Sigmoid colon (tissue), 7 donors: ENCODE measurements around the gene ADAMTS14. TPM values are rescaled to one million over a fixed set of nuclear protein-coding genes. Genes with fewer than 3 reads are reported as not detected.

Experiments
- DNase-seq: peaks from one replicate; pipeline ENCODE4 v3.0.0-alpha.2; 2019
- H3K27ac ChIP-seq, 4 donors: fragments of 200-600 bp; sonication (generic); one replicate each; pipeline ENCODE4 v1.5.1; 2016 to 2019; ENCODE audit warnings: mild to moderate bottlenecking in 1 of 4
- H3K27me3 ChIP-seq, 3 donors: fragments of 200-600 bp; sonication (generic); one replicate each; pipeline ENCODE4 v1.5.1; 2019; ENCODE audit warnings: mild to moderate bottlenecking in 1 of 3
- H3K36me3 ChIP-seq, 4 donors: fragments of 200-600 bp; sonication (generic); one replicate each; pipeline ENCODE4 v1.5.1; 2016 to 2019
- H3K4me1 ChIP-seq, 4 donors: fragments of 200-600 bp; sonication (generic); one replicate each; pipeline ENCODE4 v1.5.1; 2017 to 2019
- H3K4me3 ChIP-seq, 4 donors: fragments of 200-600 bp; sonication (generic); one replicate each; pipeline ENCODE4 v1.5.1; 2017 to 2019; ENCODE audit warnings: mild to moderate bottlenecking in 2 of 4, moderate library complexity in 1 of 4
- H3K9me3 ChIP-seq, 4 donors: fragments of 200-600 bp in 3 of 4; sonication (generic) in 3 of 4; one replicate each; pipeline versions ENCODE4 v1.5.1 to v1.6.1; 2013 to 2019
- EP300 ChIP-seq, 4 donors: sonication (generic); formaldehyde crosslinking; IDR thresholded peaks; one replicate each; pipeline ENCODE4 v1.6.1; 2017; ENCODE audit warnings: antibody characterized with exemption in 4 of 4
- POLR2A ChIP-seq, 2 donors: fragments of 450-650 bp; IDR thresholded peaks; one replicate each; pipeline ENCODE4 v1.6.1; 2016; ENCODE audit warnings: antibody characterized with exemption in 2 of 2, mild to moderate bottlenecking in 2 of 2, moderate library complexity in 2 of 2
- POLR2AphosphoS5 ChIP-seq, 4 donors: sonication (generic); formaldehyde crosslinking; IDR thresholded peaks; one replicate each; pipeline ENCODE4 v1.6.1; 2017; ENCODE audit warnings: antibody characterized with exemption in 4 of 4
- WGBS, 2 donors: extraction: QIAGEN DNeasy Blood & Tissue Kit; methylation state at CpG; one replicate each; pipeline ENCODE4 v1.1.7; 2013; 5-methylcytosine and 5-hydroxymethylcytosine counted together
- intact Hi-C: fragments of 100-400 bp; cut with DNase I; formaldehyde crosslinking; loops from one replicate; pipeline ENCODE4 v1.15.1; 2023
- polyA plus RNA-seq, 3 donors: library from polyadenylated mRNA; stranded (reverse); fragments of 200-250 nt; gene quantifications; one replicate each; pipeline ENCODE4 v1.2.3, GENCODE V29; 2013
- total RNA-seq, 4 donors: library from RNA; depleted of rRNA; stranded (reverse); fragments of >200 nt; gene quantifications; one replicate each; pipeline ENCODE4 v1.1.0, GENCODE V29; 2016
- TF ChIP-seq, protein P1 (sequence below), 4 experiments: fragments of 450-650 bp in 3 of 4; fragments of 200-600 bp in 1 of 4; IDR thresholded peaks; one replicate each; pipeline ENCODE4 v1.5.1; 2016 to 2019; ENCODE audit warnings: antibody characterized with exemption in 4 of 4, mild to moderate bottlenecking in 3 of 4, moderate library complexity in 2 of 4
- donor health status: healthy with polysubstance abuse.
- donor health status: Bipolar disorder and iron deficiency.
- donor health status: healthy.

ADAMTS14 gene
- total and polyA plus RNA-seq, 7 donors, result under 0.01 to 1.1 (median 0.50) TPM; not detected in 1

DNA sequence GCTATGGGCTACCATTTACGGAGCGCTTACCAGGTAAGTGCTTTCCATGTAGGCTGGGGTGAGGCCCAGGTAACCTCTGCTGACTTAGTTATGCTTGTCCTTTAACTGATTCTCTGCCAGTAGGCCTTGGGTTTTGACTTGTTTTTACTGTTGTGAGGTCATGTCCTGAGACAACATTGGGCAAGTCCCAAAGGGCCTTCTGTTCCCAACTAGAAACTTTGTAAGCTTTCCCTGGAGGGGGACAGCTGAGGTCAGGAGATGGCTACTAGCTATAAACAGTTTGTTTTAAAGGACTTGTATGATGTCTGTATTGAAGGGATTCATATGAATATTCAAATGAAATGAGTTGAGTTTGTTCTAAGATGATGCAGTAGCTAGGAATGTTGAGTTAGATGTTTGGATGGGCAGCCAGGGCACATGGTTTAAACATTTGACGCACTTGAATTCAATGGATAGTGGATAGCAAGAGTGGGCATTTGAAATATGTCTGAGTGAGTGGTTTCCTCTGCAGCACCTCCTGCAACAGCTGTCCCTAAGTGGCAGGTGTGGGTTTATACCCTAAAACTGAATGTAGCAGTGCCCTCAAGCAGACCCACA lies 133.4 kb downstream of the ADAMTS14 start:
- intact Hi-C loops, result no loop called here
- no peak overlapping the region for H3K4me3 ChIP-seq
- WGBS, 2 donors, result 96 to 97% methylated on average over 3 of the region's 3 CpGs

DNA sequence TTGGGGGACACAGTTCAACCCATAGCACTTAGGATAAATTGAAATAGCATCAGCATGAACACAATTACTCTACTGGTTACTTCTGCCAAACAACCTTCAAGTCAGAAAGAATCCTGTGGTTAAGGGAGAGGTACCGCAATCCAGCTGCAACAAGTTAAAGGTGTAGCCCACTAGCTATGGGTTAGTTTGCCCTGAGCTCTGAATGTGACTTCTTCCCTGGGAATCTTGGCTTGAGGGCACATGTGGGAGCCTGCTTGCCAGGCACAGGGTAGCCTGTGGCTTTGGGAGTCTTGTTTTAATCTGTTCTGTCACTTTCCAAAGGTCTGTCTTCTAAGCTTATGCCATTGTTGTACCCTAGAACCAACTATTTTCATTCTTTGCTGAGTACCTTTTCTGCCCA lies 134.5 kb downstream of the ADAMTS14 start:
- intact Hi-C loops, result no loop called here
- Histone ChIP-seq H3K36me3 (no peaks in the 10 kb centered on the region), H3K27me3 (no peaks in the 10 kb centered on the region), H3K27ac (no peak overlapping the region), H3K4me3 (no peak overlapping the region), H3K9me3 (no peaks in the 10 kb centered on the region), H3K4me1 (no peaks in the 10 kb centered on the region)
- TF ChIP-seq, protein P1, sequence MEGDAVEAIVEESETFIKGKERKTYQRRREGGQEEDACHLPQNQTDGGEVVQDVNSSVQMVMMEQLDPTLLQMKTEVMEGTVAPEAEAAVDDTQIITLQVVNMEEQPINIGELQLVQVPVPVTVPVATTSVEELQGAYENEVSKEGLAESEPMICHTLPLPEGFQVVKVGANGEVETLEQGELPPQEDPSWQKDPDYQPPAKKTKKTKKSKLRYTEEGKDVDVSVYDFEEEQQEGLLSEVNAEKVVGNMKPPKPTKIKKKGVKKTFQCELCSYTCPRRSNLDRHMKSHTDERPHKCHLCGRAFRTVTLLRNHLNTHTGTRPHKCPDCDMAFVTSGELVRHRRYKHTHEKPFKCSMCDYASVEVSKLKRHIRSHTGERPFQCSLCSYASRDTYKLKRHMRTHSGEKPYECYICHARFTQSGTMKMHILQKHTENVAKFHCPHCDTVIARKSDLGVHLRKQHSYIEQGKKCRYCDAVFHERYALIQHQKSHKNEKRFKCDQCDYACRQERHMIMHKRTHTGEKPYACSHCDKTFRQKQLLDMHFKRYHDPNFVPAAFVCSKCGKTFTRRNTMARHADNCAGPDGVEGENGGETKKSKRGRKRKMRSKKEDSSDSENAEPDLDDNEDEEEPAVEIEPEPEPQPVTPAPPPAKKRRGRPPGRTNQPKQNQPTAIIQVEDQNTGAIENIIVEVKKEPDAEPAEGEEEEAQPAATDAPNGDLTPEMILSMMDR (IDR thresholded peaks at IDR 0.05), result no peak
- no peak for TF ChIP-seq EP300 (IDR thresholded peaks at IDR 0.05)
- no peak for TF ChIP-seq POLR2AphosphoS5 (IDR thresholded peaks at IDR 0.05)
- TF ChIP-seq POLR2A (IDR thresholded peaks at IDR 0.05), result no peak
- WGBS, 2 donors, result 96 to 100% methylated on average over 1 of the region's 1 CpG
- DNase-seq, result no peak

More for the DNA sequence above, 133.4 kb downstream of the ADAMTS14 start:
- no peaks in the 10 kb centered on the region for H3K36me3 ChIP-seq
- H3K27me3 ChIP-seq, result no peaks in the 10 kb centered on the region
- no peaks in the 10 kb centered on the region for H3K9me3 ChIP-seq
- no peak overlapping the region for H3K27ac ChIP-seq
- DNase-seq, result no peak
- TF ChIP-seq, protein P1 (IDR thresholded peaks at IDR 0.05), result no peak
- TF ChIP-seq EP300 (IDR thresholded peaks at IDR 0.05), result no peak
- H3K4me1 ChIP-seq, result no peaks in the 10 kb centered on the region

DNA sequence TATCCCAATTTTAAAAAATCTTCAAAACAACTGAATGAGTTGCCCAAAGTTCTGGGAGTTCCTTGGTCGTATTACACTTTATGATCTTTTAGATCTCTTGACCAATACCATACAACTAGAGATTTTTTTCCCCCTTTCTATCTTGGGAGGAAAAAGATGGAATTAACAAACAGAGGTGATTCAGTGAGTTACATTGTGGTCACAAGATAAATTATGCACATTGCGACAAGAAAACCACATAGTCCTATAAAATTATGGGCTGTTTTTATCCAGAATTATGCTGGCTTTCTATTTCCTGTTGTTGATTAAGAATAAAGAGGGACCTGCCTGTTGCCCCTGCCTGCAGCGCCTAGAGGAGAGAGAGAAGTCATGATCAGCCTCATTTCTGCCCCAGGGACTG lies 135.2 kb downstream of the ADAMTS14 start:
- no peaks in the 10 kb centered on the region for H3K27me3 ChIP-seq
- WGBS, 2 donors, result 62 to 85% methylated on average over 3 of the region's 3 CpGs

DNA sequence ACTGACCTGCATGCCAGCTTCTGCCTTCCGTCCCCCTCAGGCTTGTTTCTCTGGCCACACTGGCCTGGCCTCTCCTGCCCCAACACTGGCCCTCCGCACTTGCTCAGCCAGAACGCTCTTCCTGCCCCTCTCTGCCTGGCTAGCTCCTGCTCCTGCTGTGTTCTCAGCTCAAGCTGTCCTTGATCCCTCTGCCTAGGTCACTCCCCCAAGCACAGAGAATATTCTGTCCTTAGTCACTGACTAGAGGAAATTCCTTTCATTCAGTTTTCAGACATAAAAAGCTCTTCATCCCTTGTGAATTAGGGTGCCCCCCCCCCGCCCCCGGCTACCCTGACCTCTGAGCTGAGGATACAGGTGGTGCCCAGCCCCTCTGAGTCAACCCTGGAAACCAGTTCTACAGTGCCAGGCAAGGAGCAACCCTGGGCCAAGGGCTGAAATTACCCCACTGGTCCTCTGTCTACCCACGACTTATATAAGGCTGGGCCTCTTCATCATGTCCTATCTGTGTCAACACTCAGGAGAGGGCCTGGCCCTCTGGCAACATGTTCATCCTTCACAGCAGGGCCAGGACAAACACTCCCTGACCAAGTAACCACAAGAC lies 136.8 kb downstream of the ADAMTS14 start:
- intact Hi-C loops, result no loop called here
- 87% methylated on average over 6 of the region's 6 CpGs for WGBS, 2 donors

More for the DNA sequence above, 135.2 kb downstream of the ADAMTS14 start:
- Histone ChIP-seq H3K4me1 (no peaks in the 10 kb centered on the region), H3K36me3 (no peaks in the 10 kb centered on the region), H3K27ac (no peak overlapping the region), H3K4me3 (no peak overlapping the region), H3K9me3 (no peaks in the 10 kb centered on the region)
- intact Hi-C loops, result no loop called here
- TF ChIP-seq, protein P1 (IDR thresholded peaks at IDR 0.05), result no peak
- no peak for TF ChIP-seq POLR2AphosphoS5 (IDR thresholded peaks at IDR 0.05)
- no peak for TF ChIP-seq EP300 (IDR thresholded peaks at IDR 0.05)
- no peak for TF ChIP-seq POLR2A (IDR thresholded peaks at IDR 0.05)
- no peak for DNase-seq

More for the DNA sequence above, 136.8 kb downstream of the ADAMTS14 start:
- no peaks in the 10 kb centered on the region for H3K9me3 ChIP-seq
- no peaks in the 10 kb centered on the region for H3K36me3 ChIP-seq
- no peak overlapping the region for H3K4me3 ChIP-seq
- H3K4me1 ChIP-seq, result no peaks in the 10 kb centered on the region
- H3K27ac ChIP-seq, result no peak overlapping the region
- no peak for DNase-seq
- TF ChIP-seq POLR2AphosphoS5 (IDR thresholded peaks at IDR 0.05) (no peak), POLR2A (IDR thresholded peaks at IDR 0.05) (no peak), EP300 (IDR thresholded peaks at IDR 0.05) (no peak)
- TF ChIP-seq, protein P1 (IDR thresholded peaks at IDR 0.05), result no peak
- H3K27me3 ChIP-seq, result no peaks in the 10 kb centered on the region
